Measurements from ENCODE around the gene FGF23. TPM values are rescaled to one million over a fixed set of nuclear protein-coding genes. Genes with fewer than 3 reads are reported as not detected.

Gene FGF23
- total RNA-seq, 1 experiment from 2014 or later, result not detected

- no peaks in the 10 kb centered on the region for H3K4me1 ChIP-seq (ENCODE audit: control insufficient read depth in 1 of 2, insufficient read depth in 2 of 2, low read length in 2 of 2)
- TF ChIP-seq CEBPB (IDR thresholded peaks at IDR 0.05; ENCODE audit: low read depth), result no peak
- TF ChIP-seq, protein P1, sequence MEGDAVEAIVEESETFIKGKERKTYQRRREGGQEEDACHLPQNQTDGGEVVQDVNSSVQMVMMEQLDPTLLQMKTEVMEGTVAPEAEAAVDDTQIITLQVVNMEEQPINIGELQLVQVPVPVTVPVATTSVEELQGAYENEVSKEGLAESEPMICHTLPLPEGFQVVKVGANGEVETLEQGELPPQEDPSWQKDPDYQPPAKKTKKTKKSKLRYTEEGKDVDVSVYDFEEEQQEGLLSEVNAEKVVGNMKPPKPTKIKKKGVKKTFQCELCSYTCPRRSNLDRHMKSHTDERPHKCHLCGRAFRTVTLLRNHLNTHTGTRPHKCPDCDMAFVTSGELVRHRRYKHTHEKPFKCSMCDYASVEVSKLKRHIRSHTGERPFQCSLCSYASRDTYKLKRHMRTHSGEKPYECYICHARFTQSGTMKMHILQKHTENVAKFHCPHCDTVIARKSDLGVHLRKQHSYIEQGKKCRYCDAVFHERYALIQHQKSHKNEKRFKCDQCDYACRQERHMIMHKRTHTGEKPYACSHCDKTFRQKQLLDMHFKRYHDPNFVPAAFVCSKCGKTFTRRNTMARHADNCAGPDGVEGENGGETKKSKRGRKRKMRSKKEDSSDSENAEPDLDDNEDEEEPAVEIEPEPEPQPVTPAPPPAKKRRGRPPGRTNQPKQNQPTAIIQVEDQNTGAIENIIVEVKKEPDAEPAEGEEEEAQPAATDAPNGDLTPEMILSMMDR (IDR thresholded peaks at IDR 0.05 in 2 of 3, conservative IDR thresholded peaks at IDR 0.05 in 1 of 3; ENCODE audit: borderline replicate concordance in 1 of 3, insufficient read depth in 1 of 3, low read depth in 2 of 3, low read length in 2 of 3), result no peak
- no peak for TF ChIP-seq RAD21 (IDR thresholded peaks at IDR 0.05; ENCODE audit: low read depth)
- TF ChIP-seq EZH2 (IDR thresholded peaks at IDR 0.05), result no peak
- TF ChIP-seq MAX (IDR thresholded peaks at IDR 0.05), result no peak
- no peak for TF ChIP-seq FOSL1 (IDR thresholded peaks at IDR 0.05; ENCODE audit: low read depth)
- no peak for TF ChIP-seq ELF1 (IDR thresholded peaks at IDR 0.05; ENCODE audit: borderline replicate concordance, low read depth)
- no peak for TF ChIP-seq CBX3 (IDR thresholded peaks at IDR 0.05; ENCODE audit: low read depth)
- TF ChIP-seq REST (IDR thresholded peaks at IDR 0.05; ENCODE audit: low read depth), result no peak
- no peak for TF ChIP-seq POLR2AphosphoS5 (IDR thresholded peaks at IDR 0.05; ENCODE audit: low read depth, low read length)
- no peak for TF ChIP-seq TCF7L2 (IDR thresholded peaks at IDR 0.05; ENCODE audit: borderline replicate concordance, extremely low read depth, insufficient read depth, insufficient read length)
- no peak for TF ChIP-seq SIN3A (IDR thresholded peaks at IDR 0.05; ENCODE audit: low read depth)
- TF ChIP-seq EZH2phosphoT487 (IDR thresholded peaks at IDR 0.05; ENCODE audit: borderline replicate concordance), result no peak
- TF ChIP-seq, protein P2, sequence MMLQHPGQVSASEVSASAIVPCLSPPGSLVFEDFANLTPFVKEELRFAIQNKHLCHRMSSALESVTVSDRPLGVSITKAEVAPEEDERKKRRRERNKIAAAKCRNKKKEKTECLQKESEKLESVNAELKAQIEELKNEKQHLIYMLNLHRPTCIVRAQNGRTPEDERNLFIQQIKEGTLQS (IDR thresholded peaks at IDR 0.05), result no peak
- TF ChIP-seq SP1 (IDR thresholded peaks at IDR 0.05; ENCODE audit: low read depth), result no peak
- no peak for TF ChIP-seq SRF (IDR thresholded peaks at IDR 0.05; ENCODE audit: low read depth)
- no peak overlapping the region for H3K4me3 ChIP-seq (replicated peaks in 1 of 2; ENCODE audit: low read depth in 1 of 2, low read length in 2 of 2)
- ChIA-PET CTCF (no interaction called here), POLR2A (no interaction called here), RAD21 (ENCODE audit: low non-redundant PET in 1 of 2, low total read pairs in 2 of 2, uncharacterized antibody in 2 of 2, unreplicated experiment in 2 of 2) (interaction anchor here in 1 of 2 experiments (0.7 kb wide), 1 partner anchor 35 kb away, joined by 6 read pairs; no protein-coding TSS in a partner anchor)
- H3K27me3 ChIP-seq (ENCODE audit: insufficient read depth, low read length), result no peaks in the 10 kb centered on the region
- H3K79me2 ChIP-seq (ENCODE audit: insufficient read depth, low read length), result peaks cover 25% of the 10 kb centered on the region
- peaks cover under 1 to 4% of the 10 kb centered on the region in 2 experiments; a peak in 1 of 4 replicates for H3K36me3 ChIP-seq (ENCODE audit: control insufficient read depth in 1 of 2, insufficient read depth in 2 of 2, low read length in 2 of 2)
- no peak for DNase-seq (ENCODE audit: low read depth, low spot score)
- H4K20me1 ChIP-seq (ENCODE audit: insufficient read depth), result no peaks in the 10 kb centered on the region; the same call in 1 of the 2 replicates
- no peaks in the 10 kb centered on the region for H3K9me2 ChIP-seq (ENCODE audit: insufficient read depth)
- H3K27ac ChIP-seq (ENCODE audit: low read depth, low read length), result no peak overlapping the region
- no peaks in the 10 kb centered on the region for H3K9me3 ChIP-seq (ENCODE audit: control insufficient read depth in 1 of 2, insufficient read depth in 1 of 2, low read depth in 1 of 2, low read length in 2 of 2)
- no peak overlapping the region for H2AFZ ChIP-seq (ENCODE audit: low read depth, low read length, poor library complexity, severe bottlenecking)
- intact Hi-C loops (cut with micrococcal nuclease), result no loop called here
- H3K9ac ChIP-seq (ENCODE audit: low read length), result no peak overlapping the region
- BruUV-seq (replicated peaks), result no TSS peak
- no peak overlapping the region for H3K4me2 ChIP-seq (ENCODE audit: low read length)
- no peak for ATAC-seq
Observed at GRCh38 chr12:4331842-4332241, 47.7 kb downstream of the FGF23 start.
